ENCODE results near the gene MYB.

- TF ChIP-seq ZNF280B (CRISPR knock-in tag; IDR thresholded peaks at IDR 0.05; ENCODE audit: borderline replicate concordance) (no peak), EHMT2 (IDR thresholded peaks at IDR 0.05; ENCODE audit: borderline replicate concordance, low read depth, low read length) (no peak), TFAP4 (IDR thresholded peaks at IDR 0.05; ENCODE audit: borderline replicate concordance, low read depth) (no peak), CTCF (CRISPR knock-in tag; IDR thresholded peaks at IDR 0.05) (no peak), ARHGAP35 (CRISPR knock-in tag; IDR thresholded peaks at IDR 0.05; ENCODE audit: borderline replicate concordance) (no peak), ETS1 (CRISPR knock-in tag; IDR thresholded peaks at IDR 0.05) (no peak), ZBTB44 (CRISPR knock-in tag; IDR thresholded peaks at IDR 0.05) (no peak)
Measured at GRCh38 chr6:135163440-135163738, 17.7 kb upstream of the MYB start.
